Epithelial cell of proximal tubule (primary cell): ENCODE data around the gene MYCBP2. TPM values are rescaled to one million over a fixed set of nuclear protein-coding genes. Genes with fewer than 3 reads are reported as not detected.

ENCODE experiments used
- DNase-seq: peaks from one replicate; pipeline ENCODE4 v3.0.0-alpha.2; 2011; ENCODE audit warnings: low read depth
- H3K4me3 ChIP-seq: 2 replicates; pipeline ENCODE4 v1.5.1; 2011; ENCODE audit warnings: low read depth, mild to moderate bottlenecking, low read length
- total RNA-seq: library from RNA; depleted of rRNA; stranded (reverse); fragments of >200 nt; gene quantifications from 2 replicates; pipeline ENCODE4 v1.2.3, GENCODE V29; 2015
- TF ChIP-seq, protein P1 (sequence below): conservative IDR thresholded peaks from 2 replicates; pipeline ENCODE4 v1.5.1; 2012; ENCODE audit warnings: low read depth, mild to moderate bottlenecking, low read length

The MYCBP2 gene
- total RNA-seq, 1 donor from 2014 or later = 32.3 TPM

DNA sequence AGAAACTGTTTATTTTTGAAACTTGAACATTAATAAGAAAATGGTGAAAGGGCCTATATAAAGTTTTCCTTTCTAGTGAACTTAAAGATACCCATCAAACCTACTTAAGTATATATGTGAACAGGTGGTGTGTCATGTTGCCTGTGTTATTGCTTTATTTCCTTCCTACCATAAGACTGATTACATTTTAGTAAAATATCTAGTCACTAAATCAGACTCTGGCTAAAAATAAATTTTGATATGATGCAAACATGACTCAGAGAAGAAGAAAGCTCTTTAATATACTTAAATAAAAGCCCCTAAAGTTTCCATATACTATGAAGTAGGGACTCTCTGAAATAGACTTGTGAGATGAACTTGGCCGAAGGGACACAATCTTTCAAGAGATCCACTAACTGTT lies 264.8 kb downstream of the MYCBP2 start:
- TF ChIP-seq, protein P1, sequence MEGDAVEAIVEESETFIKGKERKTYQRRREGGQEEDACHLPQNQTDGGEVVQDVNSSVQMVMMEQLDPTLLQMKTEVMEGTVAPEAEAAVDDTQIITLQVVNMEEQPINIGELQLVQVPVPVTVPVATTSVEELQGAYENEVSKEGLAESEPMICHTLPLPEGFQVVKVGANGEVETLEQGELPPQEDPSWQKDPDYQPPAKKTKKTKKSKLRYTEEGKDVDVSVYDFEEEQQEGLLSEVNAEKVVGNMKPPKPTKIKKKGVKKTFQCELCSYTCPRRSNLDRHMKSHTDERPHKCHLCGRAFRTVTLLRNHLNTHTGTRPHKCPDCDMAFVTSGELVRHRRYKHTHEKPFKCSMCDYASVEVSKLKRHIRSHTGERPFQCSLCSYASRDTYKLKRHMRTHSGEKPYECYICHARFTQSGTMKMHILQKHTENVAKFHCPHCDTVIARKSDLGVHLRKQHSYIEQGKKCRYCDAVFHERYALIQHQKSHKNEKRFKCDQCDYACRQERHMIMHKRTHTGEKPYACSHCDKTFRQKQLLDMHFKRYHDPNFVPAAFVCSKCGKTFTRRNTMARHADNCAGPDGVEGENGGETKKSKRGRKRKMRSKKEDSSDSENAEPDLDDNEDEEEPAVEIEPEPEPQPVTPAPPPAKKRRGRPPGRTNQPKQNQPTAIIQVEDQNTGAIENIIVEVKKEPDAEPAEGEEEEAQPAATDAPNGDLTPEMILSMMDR = no peak
- DNase-seq = no peak
- H3K4me3 ChIP-seq = no peak overlapping the region

DNA sequence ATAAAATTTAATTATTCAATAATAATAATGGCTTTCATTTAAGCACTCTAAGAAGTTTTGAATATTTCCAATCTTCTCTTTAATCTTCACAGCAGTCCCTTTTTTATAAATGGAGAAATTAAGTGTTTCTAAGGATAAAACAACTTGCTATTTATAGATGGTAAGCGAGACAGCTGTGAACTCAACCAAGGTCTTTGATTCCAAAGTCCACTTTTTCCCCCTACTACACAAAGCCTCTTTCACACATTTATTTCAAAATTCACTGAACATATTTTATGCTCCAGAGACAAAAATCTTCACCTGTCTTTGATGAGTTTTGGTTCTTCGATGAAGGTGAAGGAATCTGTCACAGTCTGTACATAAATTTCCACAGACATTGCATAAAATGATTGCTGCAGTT lies 265.5 kb downstream of the MYCBP2 start:
- H3K4me3 ChIP-seq = no peak overlapping the region
- DNase-seq = no peak
- TF ChIP-seq, protein P1 = no peak

GRCh38 chr13:77056886-77057285 lies 270.0 kb downstream of the MYCBP2 start:
- H3K4me3 ChIP-seq = no peak overlapping the region
- TF ChIP-seq, protein P1 = no peak
- DNase-seq = no peak

DNA sequence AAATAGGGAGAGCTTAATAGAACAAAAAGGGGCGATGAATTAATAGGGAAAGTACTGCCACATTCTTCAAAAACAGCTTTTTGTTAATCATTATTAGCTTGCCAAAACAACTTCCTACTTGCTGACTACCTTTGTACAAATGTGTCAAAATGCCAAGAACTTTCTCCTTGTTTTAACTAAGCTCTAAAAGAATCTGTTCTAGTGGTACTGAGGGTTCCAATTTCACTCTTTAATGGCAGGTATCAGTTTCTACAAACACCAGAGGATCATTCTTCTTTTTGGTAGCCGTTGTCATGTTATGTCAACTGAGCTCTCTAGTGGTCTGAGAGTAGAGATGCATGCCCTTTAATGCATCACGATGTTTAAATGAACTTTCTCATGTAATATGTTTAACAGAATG lies 270.5 kb downstream of the MYCBP2 start:
- no peak overlapping the region for H3K4me3 ChIP-seq
- TF ChIP-seq, protein P1 = no peak
- DNase-seq = peak; percentile 30

- no peak overlapping the region for H3K4me3 ChIP-seq
- DNase-seq = no peak
- TF ChIP-seq, protein P1 = no peak
These were observed 271.7 kb downstream of the MYCBP2 start for GRCh38 chr13:77055158-77055557.

DNA sequence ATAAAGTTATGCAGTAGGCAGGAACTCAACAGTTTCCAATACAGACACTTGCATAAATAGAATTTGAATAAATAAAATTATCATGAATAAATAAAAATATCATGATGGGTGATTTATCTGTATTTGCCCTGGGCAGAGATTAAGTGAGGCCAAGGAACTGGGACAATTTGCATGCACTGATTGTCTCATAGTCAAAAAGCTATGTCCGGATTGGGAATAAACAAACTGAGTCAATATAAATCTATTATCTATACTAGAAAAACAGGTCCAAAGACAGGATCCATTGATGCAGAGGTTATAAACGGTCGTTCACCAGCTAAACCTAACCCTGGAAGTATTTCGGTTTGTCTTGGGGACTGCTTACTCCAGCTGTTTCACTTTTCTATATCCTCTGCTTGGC lies 273.7 kb downstream of the MYCBP2 start:
- H3K4me3 ChIP-seq = no peak overlapping the region
- DNase-seq = no peak
- TF ChIP-seq, protein P1 = no peak

DNA sequence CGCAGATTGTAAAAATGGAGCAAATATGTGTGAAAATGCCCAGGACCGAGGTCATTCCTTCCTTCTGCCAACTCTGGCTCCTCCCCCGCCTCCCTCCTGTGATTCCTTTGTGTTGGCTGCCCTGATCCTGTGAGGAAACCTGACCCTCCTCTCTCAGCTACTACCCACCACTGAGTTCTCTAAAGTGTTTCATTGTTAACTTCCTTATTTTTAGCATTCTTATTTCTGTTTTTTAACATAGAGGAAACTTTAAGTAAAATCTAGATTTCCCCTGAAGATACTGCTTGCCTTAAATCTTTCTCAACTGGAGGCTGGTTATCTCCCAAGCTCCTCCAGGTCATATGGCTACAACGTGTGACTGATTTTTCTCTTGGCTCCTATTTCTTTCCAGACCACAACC lies 278.2 kb downstream of the MYCBP2 start:
- no peak for DNase-seq
- TF ChIP-seq, protein P1 = no peak
- H3K4me3 ChIP-seq = no peak overlapping the region
